Stimulated activated CD4-positive, alpha-beta T cell treated with anti-CD3 and anti-CD28 coated beads, Interleukin-2, amount 100 ng/mL, for 24 hours (primary cell): ENCODE measurements around the gene CFAP77.
"Not testable (repeated sequence)": the region's sequence is repeated elsewhere in the genome, so short reads cannot be mapped to it uniquely, and the experiment has no call there.

Experiments used
- DNase-seq, 2 donors: peaks; one replicate each; pipeline ENCODE4 v3.0.0-alpha.2; 2020

CFAP77 gene

DNA sequence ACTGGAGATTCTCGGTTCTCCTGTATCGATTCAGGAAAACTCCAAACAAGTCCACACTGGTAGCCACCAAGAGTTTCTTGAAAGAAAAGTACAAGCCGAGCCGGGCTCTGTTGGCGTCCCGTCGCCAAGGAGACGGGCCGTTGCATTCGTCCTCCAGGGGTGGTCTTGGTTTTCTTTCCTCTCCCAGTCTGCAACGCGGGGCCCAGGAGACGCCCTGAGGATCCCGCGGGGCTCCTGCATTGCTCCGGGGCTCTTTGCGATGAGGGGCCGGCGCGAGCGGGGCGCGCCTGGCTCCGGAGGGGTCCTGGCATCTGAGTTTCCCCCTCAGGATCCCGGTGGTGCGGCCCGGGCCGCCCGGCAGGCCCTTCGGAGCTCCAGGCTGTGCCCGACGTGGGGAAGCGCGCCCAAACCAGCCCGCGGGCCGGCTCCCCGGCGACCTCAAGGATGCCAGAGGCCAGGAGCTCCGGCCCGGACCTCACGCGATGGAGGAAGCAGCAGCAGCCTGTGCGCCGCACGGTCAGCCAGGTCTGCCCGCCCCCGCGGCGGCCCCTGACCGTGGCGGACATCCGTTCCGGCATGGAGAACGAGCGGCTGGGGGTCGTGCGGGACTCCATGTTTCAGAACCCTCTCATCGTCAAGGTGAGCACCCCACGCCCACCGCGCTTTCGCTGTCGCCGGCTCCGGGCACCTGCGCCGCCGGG lies at the start of gene CFAP77:
TSS of gene CFAP77 (plus strand) at position 384 of the 701 bp plus-strand sequence. CDS start at position 445, 61 bp downstream.
- DNase-seq = peak; percentile 45 to 49

DNA sequence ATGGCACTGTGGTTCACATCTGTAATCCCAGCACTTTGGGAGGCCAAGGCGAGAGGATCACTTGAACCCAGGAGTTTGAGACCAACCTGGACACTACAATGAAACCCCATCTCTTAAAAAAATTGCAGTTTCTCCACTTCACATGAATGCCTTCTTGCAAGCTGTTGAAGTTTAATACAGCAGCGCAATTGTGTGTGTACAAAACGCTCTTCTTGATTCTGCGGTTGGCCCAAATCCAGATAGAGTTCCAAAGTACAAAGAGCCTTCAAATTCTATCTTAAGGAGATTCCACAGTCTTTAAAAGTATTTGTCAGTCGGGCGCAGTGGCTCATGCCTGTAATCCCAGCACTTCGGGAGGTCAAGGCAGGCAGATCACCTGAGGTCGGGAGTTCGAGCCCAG lies 45.9 kb upstream of the CFAP77 start:
- DNase-seq = no peak

- DNase-seq = no peak
Measured at GRCh38 chr9:132365986-132366385, 44.0 kb upstream of the CFAP77 start.

DNA sequence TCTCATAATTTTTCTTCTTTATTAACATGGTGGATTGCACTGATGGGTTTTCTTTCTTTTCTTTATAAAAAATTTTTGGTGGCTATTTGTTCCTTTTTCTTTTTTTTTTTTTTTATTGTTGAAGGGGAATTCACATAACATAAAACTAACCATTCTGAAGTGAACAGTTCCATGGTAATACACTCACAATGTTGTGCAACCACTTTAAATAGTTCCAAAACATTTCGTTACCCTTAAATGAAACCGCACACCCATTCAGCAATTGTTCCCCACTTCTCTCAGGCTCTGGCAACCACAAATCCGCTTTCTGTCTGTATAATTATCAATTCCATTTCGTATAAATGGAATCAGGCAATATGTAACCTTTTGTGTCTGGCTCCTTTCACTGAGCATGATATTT lies 43.5 kb upstream of the CFAP77 start:
- no peak for DNase-seq

- DNase-seq = no peak
Measured at GRCh38 chr9:132367613-132368313, 42.2 kb upstream of the CFAP77 start.

- no peak for DNase-seq
Measured at GRCh38 chr9:132369421-132369820, 40.6 kb upstream of the CFAP77 start.

DNA sequence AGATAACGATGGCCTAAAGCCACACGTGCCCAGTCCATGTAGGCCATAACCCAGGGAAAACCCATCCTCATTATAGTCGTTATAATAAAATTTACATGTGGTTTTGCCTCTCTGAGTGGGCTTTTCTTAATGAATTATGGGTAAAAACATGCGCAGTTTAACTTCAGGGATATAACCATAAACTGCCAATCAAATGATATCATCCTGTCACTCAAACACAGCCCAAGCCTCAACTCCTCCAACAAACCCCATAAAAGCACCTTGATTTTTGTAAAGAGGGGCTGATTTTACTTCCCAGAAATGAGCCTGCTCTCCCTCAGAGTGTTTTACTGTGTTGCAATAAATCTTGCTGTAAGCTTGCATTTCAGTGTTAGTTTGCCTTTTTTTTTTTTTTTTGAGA lies 39.4 kb upstream of the CFAP77 start:
- no peak for DNase-seq

DNA sequence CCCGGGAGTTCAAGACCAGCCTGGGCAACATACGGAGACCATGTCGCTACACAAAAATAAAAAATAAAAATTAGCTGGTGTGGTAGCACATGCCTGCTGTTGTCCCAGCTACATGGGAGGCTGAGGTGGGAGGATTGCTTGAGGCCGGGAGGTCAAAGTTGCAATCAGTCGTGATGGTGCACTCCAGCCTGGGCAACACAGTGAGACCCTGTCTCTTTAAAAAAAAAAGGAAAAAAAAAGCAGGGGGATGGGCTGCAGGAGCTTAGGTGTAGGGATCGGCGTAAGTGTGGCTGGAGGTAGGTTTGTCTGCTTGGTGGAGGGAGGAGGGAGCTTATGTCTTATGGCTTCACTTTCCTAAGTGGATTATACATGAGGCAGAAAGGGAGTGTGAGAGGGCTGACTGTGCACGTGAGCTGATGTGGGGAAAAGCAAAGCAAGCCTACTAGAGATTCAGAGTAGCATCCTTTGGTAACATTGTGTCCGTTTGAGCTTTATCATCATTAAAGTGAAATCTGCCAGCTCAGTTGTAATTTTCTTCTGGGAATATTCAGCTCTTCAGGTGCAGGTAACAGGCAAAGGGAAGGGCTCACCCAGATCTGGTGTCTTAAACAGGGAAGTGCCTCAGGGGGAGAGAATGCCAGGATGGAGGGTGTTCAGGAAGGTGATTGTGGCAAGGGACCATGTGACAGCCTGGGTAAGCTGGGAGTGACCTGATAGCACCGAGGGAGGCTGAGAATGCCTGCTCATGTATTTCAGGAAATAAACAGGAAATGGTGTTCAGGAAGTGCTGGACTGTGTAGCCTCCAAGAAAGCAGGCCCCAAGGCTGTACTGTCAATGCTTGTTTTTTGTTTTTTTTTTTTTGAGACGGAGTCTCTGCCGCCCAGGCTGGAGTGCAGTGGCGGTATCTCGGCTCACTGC lies 37.6 kb upstream of the CFAP77 start:
- DNase-seq = no peak

DNA sequence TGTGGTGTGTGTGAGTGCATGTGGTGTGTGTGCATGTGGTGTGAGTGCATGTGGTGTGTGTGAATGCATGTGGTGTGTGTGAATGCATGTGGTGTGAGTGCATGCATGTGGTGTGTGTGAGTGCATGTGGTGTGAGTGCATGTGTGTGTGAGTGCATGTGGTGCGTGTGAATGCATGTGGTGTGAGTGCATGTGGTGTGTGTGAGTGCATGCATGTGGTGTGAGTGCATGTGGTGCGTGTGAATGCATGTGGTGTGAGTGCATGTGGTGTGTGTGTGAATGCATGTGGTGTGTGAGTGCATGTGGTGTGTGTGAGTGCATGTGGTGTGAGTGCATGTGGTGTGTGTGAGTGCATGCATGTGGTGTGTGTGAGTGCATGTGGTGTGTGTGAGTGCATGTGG lies 32.2 kb upstream of the CFAP77 start:
- not testable (repeated sequence) for DNase-seq

- DNase-seq = not testable (repeated sequence)
Measured at GRCh38 chr9:132378416-132378815, 31.6 kb upstream of the CFAP77 start.

- no peak for DNase-seq
Measured at GRCh38 chr9:132381966-132382541, 28.0 kb upstream of the CFAP77 start.

GRCh38 chr9:132383462-132383883 lies 26.5 kb upstream of the CFAP77 start:
- DNase-seq = no peak

GRCh38 chr9:132384376-132384775 lies 25.6 kb upstream of the CFAP77 start:
- DNase-seq = no peak

DNA sequence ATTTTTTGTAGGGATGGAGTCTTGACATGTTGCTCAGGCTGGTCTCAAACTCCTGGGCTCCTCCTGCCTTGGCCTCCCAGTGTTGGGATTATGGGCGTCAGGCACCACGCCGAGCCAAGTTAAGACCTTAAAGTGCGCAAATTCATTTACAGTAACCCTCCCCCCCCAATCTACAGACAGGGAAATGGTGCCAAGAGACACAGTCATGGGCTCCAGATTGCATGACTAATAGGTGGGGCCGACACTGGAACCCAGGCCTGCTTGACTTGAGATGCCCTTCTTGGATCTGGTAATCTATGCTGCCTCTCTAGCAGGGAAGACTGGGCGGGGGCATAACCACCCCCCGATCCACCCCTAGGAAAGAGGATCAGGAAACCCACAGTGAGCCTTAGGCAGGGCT lies 22.9 kb upstream of the CFAP77 start:
- DNase-seq = no peak

GRCh38 chr9:132390966-132391365 lies 19.0 kb upstream of the CFAP77 start:
- no peak for DNase-seq

DNA sequence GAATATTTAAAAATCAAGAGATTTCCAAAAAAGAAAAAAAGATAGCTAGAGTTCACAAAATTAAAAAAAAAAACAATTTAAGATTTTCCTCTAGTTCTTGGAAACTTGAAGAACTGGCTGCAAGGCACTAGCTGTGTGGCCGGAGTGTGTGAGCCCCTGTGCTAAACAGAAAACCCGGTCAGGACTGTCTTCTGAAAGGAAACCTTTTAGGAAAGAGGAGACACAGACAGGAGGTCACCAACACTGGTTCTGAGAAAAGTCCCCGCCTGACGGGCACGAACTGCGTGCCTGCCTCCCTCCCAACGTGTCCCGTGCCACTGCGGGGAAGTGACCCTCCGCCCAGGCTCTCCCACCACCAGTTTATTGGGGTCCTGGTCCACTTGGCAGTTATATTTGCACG lies 18.6 kb upstream of the CFAP77 start:
- DNase-seq = no peak

GRCh38 chr9:132395560-132395959 lies 14.5 kb upstream of the CFAP77 start:
- no peak for DNase-seq

- DNase-seq = no peak
Measured at GRCh38 chr9:132401824-132402223, 8.2 kb upstream of the CFAP77 start.

GRCh38 chr9:132404228-132404881 lies 5.7 kb upstream of the CFAP77 start:
- peak in 1 of 2 donors; percentile 19 for DNase-seq

DNA sequence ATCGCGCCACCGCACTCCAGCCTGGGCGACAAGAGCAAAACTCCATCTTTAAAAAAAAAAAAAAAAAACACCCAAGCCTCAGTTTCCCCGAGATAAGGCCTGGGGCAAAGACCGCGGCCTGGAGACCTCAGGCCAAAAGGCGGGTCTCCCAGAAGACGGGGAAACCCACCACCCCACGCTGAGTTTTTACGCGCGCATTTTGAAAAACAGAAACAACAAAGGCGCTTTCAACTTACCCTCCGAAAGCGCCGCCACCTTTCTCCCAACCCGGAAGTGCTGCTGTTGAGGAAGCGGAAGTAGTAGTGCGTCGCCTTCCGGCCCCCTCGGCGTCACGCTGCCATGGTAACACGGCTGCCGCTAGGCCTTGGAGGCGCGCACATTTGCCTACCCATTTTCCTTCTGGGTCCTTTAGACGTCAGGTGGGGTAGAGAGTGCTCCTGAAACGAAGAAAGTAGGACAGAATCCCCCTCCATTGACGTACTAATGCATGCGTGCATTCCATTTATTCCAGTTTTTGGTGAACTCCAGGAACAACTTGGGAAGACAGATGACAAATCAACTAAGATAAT lies 3.4 kb upstream of the CFAP77 start, which contains the start of gene TTF1:
TSS of gene TTF1 (minus strand) at position 287 of the 569 bp plus-strand sequence. CDS start 4,019 bp downstream, outside the sequence.
- DNase-seq = peak; percentile 92 to 95

GRCh38 chr9:132407196-132407595 lies 2.8 kb upstream of the CFAP77 start:
- no peak for DNase-seq

- DNase-seq = no peak
Measured at GRCh38 chr9:132408521-132408920, 1.5 kb upstream of the CFAP77 start.
